ENCODE measurements around the gene PLEKHM3. TPM values are rescaled to one million over a fixed set of nuclear protein-coding genes. Genes with fewer than 3 reads are reported as not detected.

Gene PLEKHM3
- total RNA-seq, 3 donors from 2014 or later (not counting 1 experiment from before 2014, with no cell fraction given) = 21.7 to 27.7 (median 26.3) TPM

- intact Hi-C loops (cut with micrococcal nuclease) = no loop called here
- no peak for TF ChIP-seq CTCF (IDR thresholded peaks at IDR 0.05)
- no peaks in the 10 kb centered on the region for H3K36me3 Mint-ChIP-seq
- 94% methylated on average over 6 of the region's 6 CpGs for WGBS (ENCODE audit: insufficient coverage)
- no peaks in the 10 kb centered on the region for H3K9me3 Mint-ChIP-seq
- Histone ChIP-seq H3K36me3 (ENCODE audit: control insufficient read depth, insufficient read depth, low read length) (no peaks in the 10 kb centered on the region), H3K4me1 (ENCODE audit: control insufficient read depth, insufficient read depth, low read length) (no peaks in the 10 kb centered on the region), H3K4me3 (ENCODE audit: low read length) (no peak overlapping the region), H3K27me3 (ENCODE audit: control insufficient read depth, insufficient read depth, low read length) (no peaks in the 10 kb centered on the region), H3K9me3 (ENCODE audit: control insufficient read depth, insufficient read depth, low read length) (no peaks in the 10 kb centered on the region), H3K27ac (ENCODE audit: low read length) (no peak overlapping the region)
- no peak for DNase-seq
- H3K27me3 Mint-ChIP-seq (ENCODE audit: low read depth in 2 of 2) = no peaks in the 10 kb centered on the region
- H3K4me3 Mint-ChIP-seq = no peak overlapping the region
- ATAC-seq = no peak
- H3K27ac Mint-ChIP-seq = no peak overlapping the region
- H3K4me1 Mint-ChIP-seq = peaks cover 5 to 9% of the 10 kb centered on the region in 2 donors
Measured at GRCh38 chr2:207883002-207883780, 142.1 kb downstream of the PLEKHM3 start.

GRCh38 chr2:207881902-207882301 lies 143.4 kb downstream of the PLEKHM3 start:
- Mint-ChIP-seq H3K4me1 (peaks cover 5 to 9% of the 10 kb centered on the region in 2 donors), H3K27ac (no peak overlapping the region), H3K4me3 (no peak overlapping the region), H3K9me3 (no peaks in the 10 kb centered on the region), H3K27me3 (ENCODE audit: low read depth in 2 of 2) (no peaks in the 10 kb centered on the region), H3K36me3 (no peaks in the 10 kb centered on the region)
- no peaks in the 10 kb centered on the region for H3K36me3 ChIP-seq (ENCODE audit: control insufficient read depth, insufficient read depth, low read length)
- H3K27me3 ChIP-seq (ENCODE audit: control insufficient read depth, insufficient read depth, low read length) = no peaks in the 10 kb centered on the region
- no peak for TF ChIP-seq CTCF (IDR thresholded peaks at IDR 0.05)
- H3K27ac ChIP-seq (ENCODE audit: low read length) = no peak overlapping the region
- intact Hi-C loops (cut with micrococcal nuclease) = no loop called here
- H3K4me3 ChIP-seq (ENCODE audit: low read length) = no peak overlapping the region
- DNase-seq (no peak), ATAC-seq (no peak)
- no peaks in the 10 kb centered on the region for H3K9me3 ChIP-seq (ENCODE audit: control insufficient read depth, insufficient read depth, low read length)
- H3K4me1 ChIP-seq (ENCODE audit: control insufficient read depth, insufficient read depth, low read length) = no peaks in the 10 kb centered on the region

- Mint-ChIP-seq H3K27ac (no peak overlapping the region), H3K27me3 (ENCODE audit: low read depth in 2 of 2) (no peaks in the 10 kb centered on the region), H3K9me3 (no peaks in the 10 kb centered on the region), H3K4me1 (peaks cover 5 to 9% of the 10 kb centered on the region in 2 donors), H3K4me3 (no peak overlapping the region), H3K36me3 (no peaks in the 10 kb centered on the region)
- no peaks in the 10 kb centered on the region for H3K27me3 ChIP-seq (ENCODE audit: control insufficient read depth, insufficient read depth, low read length)
- intact Hi-C loops (cut with micrococcal nuclease) = no loop called here
- no peak overlapping the region for H3K27ac ChIP-seq (ENCODE audit: low read length)
- no peaks in the 10 kb centered on the region for H3K9me3 ChIP-seq (ENCODE audit: control insufficient read depth, insufficient read depth, low read length)
- DNase-seq (no peak), ATAC-seq (no peak)
- H3K36me3 ChIP-seq (ENCODE audit: control insufficient read depth, insufficient read depth, low read length) = no peaks in the 10 kb centered on the region
- WGBS (ENCODE audit: insufficient coverage) = 98% methylated on average over 2 of the region's 2 CpGs
- no peaks in the 10 kb centered on the region for H3K4me1 ChIP-seq (ENCODE audit: control insufficient read depth, insufficient read depth, low read length)
- TF ChIP-seq CTCF (IDR thresholded peaks at IDR 0.05) = no peak
- H3K4me3 ChIP-seq (ENCODE audit: low read length) = no peak overlapping the region
Measured at GRCh38 chr2:207879536-207879935, 145.8 kb downstream of the PLEKHM3 start.

All from natural killer cell (primary cell).